K562 (cell line): ENCODE results near the gene PELI1. TPM values are rescaled to one million over a fixed set of nuclear protein-coding genes. Genes with fewer than 3 reads are reported as not detected.

Source experiments
- ATAC-seq: fragments of 200-7000 bp; cut with Tn5 transposase; 3 replicates; pipeline ENCODE4 v1.9.1; 2020; ENCODE audit warnings: moderate library complexity
- BruUV-seq: library from RNA; stranded (reverse); fragments of 400-500 nt; replicated peaks from 2 replicates; lab custom pipeline; 2021; lab: Mats Ljungman, UMichigan
- CTCF ChIA-PET: fragments of 300-600 bp; formaldehyde crosslinking; extraction: SDS; loops from one replicate; lab custom pipeline; 2021; ENCODE audit warnings: low intra/inter-chr PET ratio; lab: Yijun Ruan, JAX
- POLR2A ChIA-PET: fragments of 300-600, 350-650 bp; sonication (Branson Sonifier 250); formaldehyde crosslinking; extraction: SDS; loops from one replicate; lab custom pipeline; 2021; ENCODE audit warnings: antibody characterized with exemption, inconsistent platforms; lab: Yijun Ruan, JAX
- DNase-seq, 4 experiments: peaks; one replicate each; pipeline versions ENCODE4 v3.0.0 to v3.0.0-alpha.2; 2011 to 2018; ENCODE audit warnings: low spot score in 3 of 4, mixed read lengths in 3 of 4; ENCODE audit errors: extremely low read depth in 1 of 4
- FAIRE-seq: peaks from 2 replicates; lab custom pipeline; 2011; peaks lifted over from hg19 to GRCh38; lab: Jason Lieb, UNC
- H2AFZ ChIP-seq: 2 replicates; pipeline ENCODE4 v1.6.0; 2011; ENCODE audit warnings: low read depth, low read length, control low read depth, inconsistent platforms
- H3K27ac ChIP-seq: fragments of 200-600 bp; 3 replicates; pipeline ENCODE4 v1.8.0; 2011; ENCODE audit warnings: low read depth, mild to moderate bottlenecking, control low read depth, inconsistent platforms, low read length, moderate library complexity, mixed read lengths; ENCODE audit errors: extremely low read depth
- H3K27me3 ChIP-seq, 2 experiments: fragments of 300-600 bp in 1 of 2; 2 replicates in 1 of 2; 3 replicates in 1 of 2; pipeline versions ENCODE4 v1.6.0 to v1.8.0; 2011; ENCODE audit warnings: inconsistent platforms in 2 of 2, low read length in 2 of 2, mild to moderate bottlenecking in 1 of 2, mixed read lengths in 1 of 2, moderate library complexity in 1 of 2; ENCODE audit not compliant: control insufficient read depth in 2 of 2, insufficient read depth in 2 of 2
- H3K36me3 ChIP-seq: fragments of 300-600 bp; 3 replicates; pipeline ENCODE4 v1.8.0; 2011; ENCODE audit warnings: mild to moderate bottlenecking, low read length, inconsistent platforms; ENCODE audit not compliant: control insufficient read depth, insufficient read depth
- H3K4me1 ChIP-seq, 2 experiments: fragments of 200-600 bp in 1 of 2; replicated peaks in 1 of 2; 2 replicates in 1 of 2; 3 replicates in 1 of 2; pipeline versions ENCODE4 v1.5.1 to v1.8.0; 2011; ENCODE audit warnings: inconsistent platforms in 2 of 2, low read length in 2 of 2, mild to moderate bottlenecking in 1 of 2, mixed read lengths in 1 of 2, moderate library complexity in 1 of 2; ENCODE audit not compliant: control insufficient read depth in 2 of 2, insufficient read depth in 2 of 2
- H3K4me2 ChIP-seq: 2 replicates; pipeline ENCODE4 v1.6.1; 2011; ENCODE audit warnings: low read length, control low read depth, inconsistent platforms, mixed read lengths; ENCODE audit not compliant: insufficient read depth
- H3K4me3 ChIP-seq: fragments of 200-600 bp; sonication (generic), shearing (Covaris generic); 2 replicates; pipeline ENCODE4 v1.5.1; 2016; ENCODE audit warnings: control low read depth, inconsistent platforms
- H3K79me2 ChIP-seq: fragments of 200-600 bp; 3 replicates; pipeline ENCODE4 v1.8.0; 2011; ENCODE audit warnings: low read length, inconsistent platforms; ENCODE audit not compliant: control insufficient read depth, insufficient read depth
- H3K9ac ChIP-seq, 2 experiments: 2 replicates each; pipeline versions ENCODE4 v1.6.0 to v1.6.1; 2011; ENCODE audit warnings: low read depth in 2 of 2, low read length in 2 of 2, control low read depth in 1 of 2, inconsistent platforms in 1 of 2, mild to moderate bottlenecking in 1 of 2, mixed read lengths in 1 of 2; ENCODE audit not compliant: insufficient read depth in 1 of 2
- H3K9me1 ChIP-seq: one replicate; pipeline ENCODE4 v1.6.0; 2011; ENCODE audit warnings: inconsistent platforms, mild to moderate bottlenecking, low read length, moderate library complexity; ENCODE audit not compliant: control insufficient read depth, insufficient read depth
- H3K9me3 ChIP-seq: replicated peaks from 2 replicates; pipeline ENCODE4 v1.5.1; 2011; ENCODE audit warnings: low read depth, low read length, inconsistent platforms; ENCODE audit not compliant: control insufficient read depth, insufficient read depth
- H4K20me1 ChIP-seq: replicated peaks from 2 replicates; pipeline ENCODE4 v1.6.1; 2011; ENCODE audit warnings: low read length, inconsistent platforms, mixed read lengths; ENCODE audit not compliant: control insufficient read depth, insufficient read depth
- ARID1B ChIP-seq: fragments of 450-650 bp; IDR thresholded peaks from 2 replicates; pipeline ENCODE4 v1.6.1; 2016; ENCODE audit warnings: antibody characterized with exemption, mild to moderate bottlenecking, inconsistent platforms
- BRCA1 ChIP-seq, 2 experiments: fragments of 450-650 bp in 1 of 2; sonication (generic) in 1 of 2; formaldehyde crosslinking in 1 of 2; IDR thresholded peaks; 2 replicates each; pipeline versions ENCODE4 v1.5.0 to v1.6.1; 2017 to 2020; ENCODE audit warnings: mild to moderate bottlenecking in 1 of 2, missing genetic modification reagents in 1 of 2
- DLX4 ChIP-seq: fragments of 250-450 bp; sonication (Bioruptor Pico); IDR thresholded peaks from 2 replicates; pipeline ENCODE4 v1.6.1; 2021; ENCODE audit warnings: mild to moderate bottlenecking
- FOXJ3 ChIP-seq: sonication (generic); formaldehyde crosslinking; IDR thresholded peaks from 2 replicates; pipeline ENCODE4 v1.4.0; 2020; ENCODE audit warnings: mild to moderate bottlenecking, missing genetic modification reagents
- IRF1 ChIP-seq: sonication (generic); formaldehyde crosslinking; IDR thresholded peaks from 2 replicates; pipeline ENCODE4 v1.8.0; 2022; ENCODE audit warnings: missing genetic modification reagents, mild to moderate bottlenecking, borderline replicate concordance
- IRF9 ChIP-seq: fragments of 450-650 bp; IDR thresholded peaks from 2 replicates; pipeline ENCODE4 v1.6.1; 2016; ENCODE audit warnings: missing biosample characterization, missing genetic modification characterization
- PPARD ChIP-seq: fragments of 250-450 bp; sonication (Bioruptor Pico); IDR thresholded peaks from 2 replicates; pipeline ENCODE4 v1.8.0; 2022; ENCODE audit warnings: inconsistent platforms, mild to moderate bottlenecking, moderate library complexity
- ZSCAN32 ChIP-seq: fragments of 450-650 bp; formaldehyde crosslinking; IDR thresholded peaks from 2 replicates; pipeline ENCODE4 v1.4.0; 2020; ENCODE audit warnings: mild to moderate bottlenecking, moderate library complexity
- WGBS: fragments of 100-300 bp; shearing (Covaris generic); methylation state at CpG from one replicate; pipeline ENCODE4 v1.1.6; 2016; ENCODE audit warnings: low coverage, mixed read lengths; ENCODE audit not compliant: insufficient coverage; ENCODE audit errors: missing lambda C conversion rate; 5-methylcytosine and 5-hydroxymethylcytosine counted together
- in situ Hi-C: fragments of 300-500 bp; cut with MboI; formaldehyde crosslinking; loops from 4 replicates; pipeline ENCODE4 v1.15.0; 2018; ENCODE audit warnings: inconsistent platforms, mixed read lengths
- intact Hi-C: fragments of 100-400 bp; cut with micrococcal nuclease; formaldehyde crosslinking; loops from 2 replicates; pipeline ENCODE4 v1.14.2; 2022
- polyA plus RNA-seq, 8 experiments: library from polyadenylated mRNA; depleted of rRNA in 4 of 8; stranded (reverse) in 5 of 8; unstranded in 3 of 8; fragments of >200 nt; fragmentation: Nextera tagmentation in 2 of 8; fragmentation: Illumina TruSeq in 1 of 8; extraction: Ambion mirVana in 2 of 8; extraction: Trizol in 1 of 8; gene quantifications; 2 replicates each; pipeline versions ENCODE4 v1.2.1 to v1.2.3, GENCODE V29; 2011 to 2014; ENCODE audit warnings: inconsistent platforms in 1 of 8, missing spikeins in 1 of 8
- total RNA-seq, 7 experiments: library from RNA; depleted of rRNA in 6 of 7; stranded (reverse); fragments of >200 nt in 6 of 7; fragmentation: Illumina TruSeq in 2 of 7; extraction: Trizol in 2 of 7; gene quantifications; 2 replicates each; pipeline versions ENCODE4 v1.2.1 to v1.2.3, GENCODE V29; 2011 to 2021; ENCODE audit warnings: low replicate concordance in 1 of 7

The PELI1 gene
- total and polyA plus RNA-seq, 9 of the 15 experiments (the other 6 are each of a cell fraction or from before 2014, with no cell fraction given) = 3.3 to 19.2 (median 12.5) TPM

GRCh38 chr2:64111426-64111825 is 32.8 kb downstream of the PELI1 start:
- Histone ChIP-seq H3K9me1 (no peaks in the 10 kb centered on the region), H3K36me3 (peaks cover 10% of the 10 kb centered on the region; the same call in 1 of the 3 replicates), H3K27me3 (no peaks in the 10 kb centered on the region), H3K79me2 (peaks cover 16% of the 10 kb centered on the region; the same call in 2 of the 3 replicates), H3K4me2 (no peak overlapping the region), H3K9ac (no peak overlapping the region), H3K27ac (no peak overlapping the region), H3K4me3 (no peak overlapping the region), H2AFZ (no peak overlapping the region), H3K9me3 (no peaks in the 10 kb centered on the region), H3K4me1 (peaks cover 0 to 18% of the 10 kb centered on the region in 2 experiments; a peak in 2 of 5 replicates), H4K20me1 (no peaks in the 10 kb centered on the region)
- TF ChIP-seq BRCA1 (IDR thresholded peaks at IDR 0.05) (no peak), BRCA1 (CRISPR knock-in tag; IDR thresholded peaks at IDR 0.05) (no peak), IRF1 (CRISPR knock-in tag) (no peak), ARID1B (no peak), FOXJ3 (CRISPR knock-in tag) (no peak), IRF9 (no peak), PPARD (CRISPR knock-in tag) (no peak), ZSCAN32 (CRISPR knock-in tag) (no peak), DLX4 (CRISPR knock-in tag) (no peak)
- ATAC-seq = no peak
- POLR2A ChIA-PET = no interaction called here
- 94% methylated on average over 2 of the region's 2 CpGs for WGBS
- CTCF ChIA-PET = no interaction called here
- FAIRE-seq = no peak
- no peak for DNase-seq
- intact Hi-C loops (no loop called here), in situ Hi-C loops (no loop called here)
- BruUV-seq = no TSS peak
